ENCODE data around the gene C1orf116.

C1orf116 gene

DNA sequence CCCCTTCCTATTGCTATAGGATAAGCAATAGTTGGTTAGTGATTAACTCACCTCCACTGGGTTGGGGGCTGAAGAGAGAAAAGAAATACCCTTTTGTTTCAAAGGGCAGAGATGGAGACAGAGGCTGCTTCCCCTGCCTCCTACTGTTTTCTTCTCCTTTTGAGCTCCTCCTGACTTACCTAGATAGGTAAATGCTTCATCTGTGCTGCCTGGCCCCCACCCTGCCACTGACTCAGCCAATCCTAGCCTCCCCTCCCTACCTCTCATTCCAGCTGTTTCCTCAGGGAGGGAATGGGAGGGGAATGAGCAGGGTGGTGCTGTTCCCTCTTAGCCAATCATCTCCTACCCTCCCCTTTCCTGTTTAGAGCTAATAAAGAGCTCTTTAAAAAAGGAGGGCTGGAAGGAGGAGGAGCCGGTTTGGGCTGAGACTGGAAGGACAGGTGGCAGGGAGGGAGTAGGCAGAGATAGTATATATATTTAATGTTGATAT lies at the start of gene C1orf116:
TSS of gene C1orf116 (minus strand) at position 229 of the 490 bp plus-strand sequence. CDS start 5,158 bp downstream, outside the sequence.
- no peak for DNase-seq (ENCODE audit: low read depth)

DNA sequence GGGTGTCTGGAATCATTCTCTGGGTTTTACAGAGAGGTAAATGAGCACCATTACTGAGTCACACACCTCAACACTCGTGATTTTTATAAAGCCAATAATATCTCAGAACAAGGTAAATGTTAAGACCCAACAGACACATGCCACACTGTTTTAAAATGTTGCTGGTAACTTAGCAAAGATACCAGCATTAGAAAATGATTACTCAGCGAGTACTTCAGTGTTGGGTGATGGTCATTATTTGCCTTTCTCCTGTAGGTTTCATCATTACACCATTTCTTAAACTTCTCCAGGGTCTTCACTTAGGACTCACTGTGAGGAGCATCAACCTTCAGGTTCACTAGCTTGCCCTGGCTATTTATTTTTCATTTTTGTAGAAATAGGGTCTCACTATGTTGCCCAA lies 49.2 kb upstream of the C1orf116 start:
- DNase-seq (ENCODE audit: low read depth), result no peak

DNA sequence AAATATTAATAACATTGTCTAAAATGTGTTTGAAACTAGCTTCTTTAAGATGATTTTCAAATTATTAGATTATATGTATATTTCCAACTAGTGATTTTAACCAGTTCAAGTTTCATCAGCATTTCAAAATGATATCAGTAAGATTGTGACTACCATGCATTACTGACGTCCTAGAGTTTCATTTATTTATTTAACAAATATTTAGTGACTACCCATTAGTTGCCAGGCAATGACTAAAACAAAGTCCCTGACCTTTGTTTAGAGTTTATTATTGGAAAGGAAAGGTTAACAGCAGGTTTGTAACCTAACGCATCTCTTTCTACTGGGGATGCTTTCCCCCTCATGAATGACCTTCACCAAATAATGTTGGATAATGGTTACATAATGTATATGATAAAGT lies 48.5 kb upstream of the C1orf116 start:
- DNase-seq (ENCODE audit: low read depth), result no peak

DNA sequence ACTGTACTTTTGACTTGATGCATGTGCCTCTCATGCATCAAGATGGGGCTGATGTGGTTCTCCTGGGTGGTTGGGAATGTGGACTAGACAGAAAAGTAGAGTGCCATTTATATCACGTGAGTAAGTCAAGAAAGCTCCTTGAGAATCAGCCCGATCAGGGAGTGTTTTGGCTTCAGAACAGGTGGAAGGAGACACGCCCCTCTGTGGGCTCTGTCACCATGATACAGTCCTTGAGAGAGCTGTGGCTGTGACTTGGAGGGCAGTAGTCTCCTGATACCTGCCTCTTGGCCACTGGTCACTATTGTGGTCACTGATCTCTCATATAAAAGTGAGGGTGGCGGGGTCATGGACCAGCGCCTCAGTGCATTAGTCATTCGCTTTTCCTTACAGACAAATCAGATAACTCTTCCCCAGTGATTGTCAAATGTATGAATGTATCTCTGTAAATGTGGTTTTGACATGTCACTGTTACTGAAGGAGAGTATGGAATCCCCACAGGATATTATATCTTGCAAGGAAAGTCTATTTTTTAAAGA lies 47.2 kb upstream of the C1orf116 start:
- DNase-seq (ENCODE audit: low read depth), result no peak

DNA sequence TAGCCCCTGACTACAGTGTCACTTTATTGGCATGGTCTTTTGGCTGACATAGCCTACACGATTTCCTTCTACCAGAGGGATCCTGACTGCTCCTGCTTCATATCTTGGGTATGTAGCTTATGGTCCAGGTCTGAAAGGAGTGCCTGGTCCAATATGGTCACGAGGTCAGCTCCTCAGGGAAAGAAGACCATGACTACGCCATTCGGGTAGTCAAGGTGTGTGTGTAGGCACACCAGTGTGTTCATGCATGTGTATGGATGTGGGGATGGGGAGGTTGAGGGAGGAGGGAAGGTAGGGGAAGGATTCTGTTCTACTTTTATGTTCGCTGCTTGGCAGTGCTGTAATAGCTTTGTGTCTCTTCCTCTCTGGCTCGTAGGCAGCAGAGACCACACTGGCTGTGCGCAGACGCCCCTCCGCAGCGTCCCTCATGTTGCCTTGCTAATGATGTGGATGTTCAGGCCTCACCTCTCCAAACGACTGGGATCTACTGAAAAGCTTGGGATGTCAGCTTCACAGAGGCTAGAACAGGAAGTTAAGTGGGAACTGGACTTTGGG lies 46.1 kb upstream of the C1orf116 start:
- no peak for DNase-seq (ENCODE audit: low read depth)

DNA sequence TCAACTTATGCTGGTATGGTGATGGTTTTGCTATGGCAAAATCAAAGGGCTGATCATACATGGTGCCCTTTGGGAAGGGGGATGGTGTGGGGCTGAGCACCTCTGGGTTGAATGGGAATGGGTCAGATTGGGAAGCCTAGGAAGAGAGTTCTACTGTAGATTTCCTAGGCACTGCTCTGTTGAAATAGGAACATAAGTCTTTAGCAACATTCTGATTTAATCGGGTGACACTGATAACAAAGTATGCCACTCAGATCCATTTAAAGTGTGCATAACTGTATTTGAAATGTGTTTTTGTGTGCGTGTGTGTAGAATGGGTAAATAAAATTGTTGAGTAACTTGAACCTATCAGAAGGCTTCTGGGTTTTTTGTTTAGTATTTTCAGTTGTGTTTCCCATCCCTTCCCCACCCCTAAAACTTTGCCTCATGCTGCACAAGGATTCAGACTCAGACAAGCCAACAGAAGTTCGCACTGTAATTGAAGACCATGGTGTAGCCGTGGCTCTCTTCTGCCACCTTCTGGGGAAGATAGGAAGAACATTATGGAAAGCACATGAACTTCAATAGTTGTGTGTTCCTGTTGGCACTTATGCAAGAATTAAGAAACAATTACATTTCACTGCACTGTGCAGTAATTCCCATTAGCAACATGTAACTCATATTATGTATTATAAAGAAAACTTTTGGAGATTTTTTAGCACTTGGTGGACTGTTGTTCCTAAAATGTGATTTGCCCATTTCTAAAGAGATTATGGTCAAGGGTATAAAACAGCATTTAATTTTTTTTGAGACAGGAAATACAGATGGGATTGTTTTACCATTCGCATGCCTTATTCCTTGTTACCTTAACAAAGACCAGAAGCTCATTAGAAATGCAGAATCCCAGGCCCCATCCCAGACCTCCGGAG lies 45.2 kb upstream of the C1orf116 start:
- DNase-seq (ENCODE audit: low read depth), result peak; percentile 41

DNA sequence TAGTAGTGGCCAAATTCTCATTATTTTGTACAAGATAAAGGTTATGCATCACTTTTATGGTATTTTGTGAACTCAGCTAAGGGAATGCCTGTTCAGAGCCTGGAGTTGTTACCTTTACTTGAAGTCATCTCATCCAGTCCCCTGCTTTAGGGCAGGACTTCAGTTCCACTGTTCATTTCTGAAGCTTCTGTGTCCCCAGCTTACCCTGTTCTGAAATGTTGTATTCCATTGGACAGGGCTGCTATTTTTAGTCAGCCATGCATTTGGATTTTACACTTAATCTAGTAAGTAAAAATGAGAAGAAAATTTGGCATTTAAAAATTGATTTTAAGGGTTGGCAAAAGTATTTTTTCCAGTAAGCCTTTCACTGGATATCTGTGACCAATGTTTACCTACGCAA lies 44.5 kb upstream of the C1orf116 start:
- no peak for DNase-seq (ENCODE audit: low read depth)

DNA sequence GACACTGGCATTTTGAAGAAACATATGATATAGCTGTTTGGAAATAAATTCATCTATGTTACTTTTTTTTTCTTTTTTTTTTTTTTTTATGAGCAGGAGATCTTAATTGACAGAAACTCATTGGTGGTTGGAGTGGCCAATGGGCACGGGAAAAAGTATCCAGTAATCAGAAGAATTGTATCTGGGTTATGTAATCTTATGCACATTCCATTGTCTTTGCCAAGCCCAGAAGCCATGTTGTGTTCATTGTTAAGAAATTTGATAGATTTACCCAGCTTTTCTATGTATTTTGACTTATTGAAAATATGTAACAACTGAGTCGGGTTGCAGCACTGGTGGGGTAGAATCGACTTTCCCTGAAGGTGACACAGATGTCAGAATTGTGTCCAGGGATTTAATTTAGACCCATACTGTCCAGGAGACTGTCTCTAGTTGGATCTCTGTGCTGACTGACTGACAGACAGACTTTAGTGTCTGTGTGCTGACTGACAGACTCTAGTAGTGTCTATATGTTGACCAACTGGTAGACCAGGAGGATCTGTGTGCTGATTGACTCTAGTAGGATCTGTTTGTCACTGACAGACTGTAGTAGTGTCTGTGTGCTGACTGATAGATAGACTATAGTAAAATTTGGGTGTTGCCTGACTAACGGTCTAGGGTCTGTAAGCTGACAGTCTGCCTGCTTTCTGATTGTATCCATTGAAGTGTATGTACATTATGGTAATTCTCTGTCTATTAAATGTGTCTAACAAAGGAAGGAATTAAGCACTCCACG lies 43.8 kb upstream of the C1orf116 start:
- no peak for DNase-seq (ENCODE audit: low read depth)

GRCh38 chr1:207073906-207074820 lies 41.6 kb upstream of the C1orf116 start:
- no peak for DNase-seq (ENCODE audit: low read depth)

- DNase-seq (ENCODE audit: low read depth), result no peak
Observed at GRCh38 chr1:207072233-207072632, 39.7 kb upstream of the C1orf116 start.

DNA sequence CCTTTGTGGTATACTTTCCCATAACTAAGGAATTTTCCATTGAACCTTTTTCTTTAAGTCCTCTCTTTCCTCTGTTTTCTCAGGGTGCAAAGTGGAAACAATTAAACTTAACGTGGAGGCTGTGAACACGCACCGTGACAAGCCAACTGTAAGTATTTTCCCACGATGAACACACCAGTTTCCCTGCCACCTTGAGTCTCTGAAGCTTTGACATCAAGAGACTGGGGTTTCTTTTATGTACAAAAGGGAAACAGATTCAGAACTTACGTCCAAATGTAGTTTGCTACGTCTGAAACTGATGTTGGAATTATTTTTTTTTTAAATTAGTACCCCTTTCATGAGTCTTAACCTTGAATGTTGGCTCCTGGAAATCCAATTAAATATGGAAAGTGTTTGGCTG lies 38.9 kb upstream of the C1orf116 start:
- DNase-seq (ENCODE audit: low read depth), result no peak

DNA sequence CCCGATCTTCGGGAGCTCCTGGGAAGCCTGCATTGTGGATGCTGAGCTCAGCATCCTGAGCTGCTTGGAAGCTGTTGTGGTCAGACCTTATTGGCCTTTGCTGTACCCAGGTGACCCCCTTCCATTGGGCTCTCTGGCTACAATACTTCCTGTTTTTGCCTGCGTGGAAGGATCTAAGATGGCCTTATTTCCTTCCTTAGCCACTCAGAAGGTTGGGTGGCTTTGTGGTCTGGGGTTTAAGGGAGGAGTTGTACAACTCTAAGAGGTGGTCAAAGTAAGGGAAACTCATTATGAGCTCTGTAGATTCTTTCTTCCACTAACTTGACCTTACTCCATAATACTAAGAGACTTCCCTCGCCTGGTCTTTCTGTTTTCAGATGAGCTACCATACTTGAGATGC lies 38.3 kb upstream of the C1orf116 start:
- DNase-seq (ENCODE audit: low read depth), result no peak

GRCh38 chr1:207069858-207070506 lies 37.4 kb upstream of the C1orf116 start:
- DNase-seq (ENCODE audit: low read depth), result no peak

GRCh38 chr1:207069061-207069460 lies 36.5 kb upstream of the C1orf116 start:
- DNase-seq (ENCODE audit: low read depth), result no peak

DNA sequence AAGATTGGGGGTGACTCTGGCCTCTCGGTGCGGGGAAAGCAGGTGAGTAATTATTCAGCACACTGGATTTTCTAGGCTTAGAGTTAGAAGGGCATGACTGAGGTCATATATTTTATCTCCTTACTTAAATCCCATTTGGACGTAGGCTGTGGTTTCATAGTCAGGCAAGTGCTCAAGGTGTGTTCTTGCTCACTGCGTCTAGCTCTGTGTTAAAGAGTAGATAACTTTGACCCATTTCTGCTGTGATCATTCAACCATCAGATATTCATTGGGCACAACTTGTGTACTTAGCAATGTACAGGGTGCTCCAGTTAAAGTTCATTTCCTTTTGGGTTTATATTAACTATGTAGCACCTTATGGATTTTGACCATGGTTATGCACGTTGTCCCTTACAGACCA lies 35.1 kb upstream of the C1orf116 start:
- no peak for DNase-seq (ENCODE audit: low read depth)

- DNase-seq (ENCODE audit: low read depth), result no peak
Observed at GRCh38 chr1:207067185-207067584, 34.6 kb upstream of the C1orf116 start.

DNA sequence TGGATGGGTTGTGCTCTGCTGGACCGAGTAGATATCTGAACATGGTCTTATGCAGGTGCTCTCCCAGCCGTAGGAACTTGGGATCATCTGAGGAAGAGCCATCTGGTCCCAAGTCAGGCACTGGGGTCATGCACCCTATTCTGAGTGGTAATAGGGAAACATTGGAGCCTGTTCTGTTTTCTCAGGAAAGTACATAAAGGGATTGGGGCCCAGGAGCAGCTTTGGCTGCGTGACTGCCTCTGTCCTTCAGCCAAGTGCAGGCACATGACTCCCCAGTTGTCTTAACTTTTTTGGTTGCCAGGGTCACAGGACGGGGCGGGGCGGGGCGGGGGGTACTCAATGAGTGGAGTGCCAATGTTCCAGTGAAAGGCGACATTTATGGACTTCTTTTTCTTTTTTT lies 32.0 kb upstream of the C1orf116 start:
- DNase-seq (ENCODE audit: low read depth), result no peak

DNA sequence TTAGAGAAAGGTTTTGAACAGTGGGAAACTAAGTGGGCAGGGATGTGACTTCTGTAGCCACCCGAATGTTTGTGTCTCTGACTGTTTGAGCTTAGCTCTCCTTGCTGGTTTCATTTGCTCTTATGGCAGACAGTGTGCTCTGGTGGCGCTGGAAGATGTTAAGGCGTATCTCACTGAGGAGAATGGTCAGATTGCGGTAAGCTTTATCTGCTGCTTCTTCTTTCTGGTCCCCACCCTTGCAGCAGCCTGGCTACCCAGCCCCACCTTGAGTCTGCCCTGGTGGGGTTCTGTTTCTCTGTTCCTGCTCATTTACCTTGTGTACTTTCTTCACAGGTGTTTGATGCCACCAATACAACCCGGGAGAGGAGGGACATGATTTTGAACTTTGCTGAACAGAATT lies 30.5 kb upstream of the C1orf116 start:
- DNase-seq (ENCODE audit: low read depth), result no peak

GRCh38 chr1:207062058-207062457 lies 29.5 kb upstream of the C1orf116 start:
- no peak for DNase-seq (ENCODE audit: low read depth)

GRCh38 chr1:207060596-207060995 lies 28.0 kb upstream of the C1orf116 start:
- no peak for DNase-seq (ENCODE audit: low read depth)

DNA sequence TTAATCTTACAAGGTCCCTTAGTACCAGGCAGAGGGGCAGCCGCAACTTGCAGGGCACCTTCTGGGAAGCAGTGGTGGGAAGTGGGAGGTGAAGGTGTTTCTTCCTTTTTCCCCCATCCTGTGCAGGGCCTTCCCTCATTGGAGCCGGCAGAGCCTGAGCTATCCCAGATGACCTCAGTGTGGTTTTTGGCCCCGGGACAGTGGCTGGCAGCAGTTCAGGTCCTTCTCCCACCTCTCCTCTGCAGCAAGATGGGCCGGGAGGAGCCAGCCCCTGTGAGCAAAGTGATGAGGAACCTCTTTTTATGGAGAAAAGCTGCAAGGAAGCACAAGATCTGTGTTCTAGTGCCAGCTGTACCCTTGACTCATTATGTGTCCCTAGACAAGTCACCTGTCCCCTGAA lies 27.3 kb upstream of the C1orf116 start:
- DNase-seq (ENCODE audit: low read depth), result no peak
